Measurements from ENCODE around the gene SBNO2. TPM values are rescaled to one million over a fixed set of nuclear protein-coding genes. Genes with fewer than 3 reads are reported as not detected.
A peak's percentile ranks its signal among the peaks of the same experiment; 100 is the strongest.

The SBNO2 gene
- total RNA-seq (100 to 1,000 TPM in 3 of 5 experiments, 10 to 100 TPM in 2; 88.6 to 137 (median 104) TPM), polyA plus RNA-seq (1 to 10 TPM; 1.7 to 2.6 TPM), total RNA-seq (129 reads per million, percentile 88 among the genes with 10 or more reads in this experiment)

- intact Hi-C loops (cut with micrococcal nuclease) = loop anchor here (1.0 to 5.0 kb wide), 6 partner anchors 15 to 492 kb away; partner anchors contain the start of gene STK11 (in 1 of the 2)
- H3K27ac ChIP-seq (ENCODE audit: low read depth, low read length) = peak within 1 kb of the TSS; percentile 87
- ChIA-PET CTCF (no interaction called here), POLR2A (interaction anchor here (0.5 to 2.5 kb wide), 10 partner anchors 19 to 156 kb away, joined by 3 to 14 read pairs (median 4); partner anchors contain the start of gene CIRBP)
- peaks cover 0 to 2% (median 0%) of the 10 kb centered on the region in 5 donors for H3K27me3 Mint-ChIP-seq
- H3K27me3 ChIP-seq (ENCODE audit: control insufficient read depth in 2 of 2, insufficient read depth in 2 of 2, low read length in 2 of 2) = no peaks in the 10 kb centered on the region
- H3K36me3 Mint-ChIP-seq = peaks cover 6 to 9% (median 7%) of the 10 kb centered on the region in 5 donors
- peak; percentile 96 for ATAC-seq
- H3K4me3 ChIP-seq (ENCODE audit: low read length) = peak within 1 kb of the TSS; percentile 77
- H3K36me3 ChIP-seq (ENCODE audit: control insufficient read depth in 2 of 3, insufficient read depth in 3 of 3, low read length in 3 of 3) = peaks cover 0 to 12% (median 0%) of the 10 kb centered on the region in 3 experiments
- peaks cover 3 to 17% of the 10 kb centered on the region in 2 donors for H3K4me1 ChIP-seq (ENCODE audit: control insufficient read depth in 2 of 2, insufficient read depth in 2 of 2, low read length in 2 of 2)
- peak within 1 kb of the TSS; percentile 89 to 97 (median 94) for H3K27ac Mint-ChIP-seq
- peaks cover 0 to 3% (median 0%) of the 10 kb centered on the region in 11 donors for H3K9me3 Mint-ChIP-seq
- H3K4me1 Mint-ChIP-seq = peaks cover 16 to 43% (median 32%) of the 10 kb centered on the region in 7 donors
- peak within 1 kb of the TSS; percentile 80 to 94 (median 88) for H3K4me3 Mint-ChIP-seq
- DNase-seq = peak; percentile 74 to 98 (median 85)
- H3K9me3 ChIP-seq (ENCODE audit: control insufficient read depth in 2 of 3, low read length in 3 of 3) = no peaks in the 10 kb centered on the region
Observed at GRCh38 chr19:1173845-1174809, at the start of gene SBNO2. Gene SBNO2, minus strand, starts transcription at chr19:1174268. Its CDS starts 19,992 bp downstream, at chr19:1154276.

- H3K27ac ChIP-seq (ENCODE audit: low read depth, low read length) = no peak overlapping the region
- no peak overlapping the region for H3K4me3 ChIP-seq (ENCODE audit: low read length)
- no peaks in the 10 kb centered on the region for H3K4me1 ChIP-seq (ENCODE audit: control insufficient read depth in 2 of 2, insufficient read depth in 2 of 2, low read length in 2 of 2)
- DNase-seq (peak in 1 of 9 donors; percentile 27), ATAC-seq (peak; percentile 26)
- Mint-ChIP-seq H3K36me3 (peaks cover 0 to under 1% (median 0%) of the 10 kb centered on the region in 5 donors), H3K4me3 (no peak overlapping the region), H3K27ac (no peak overlapping the region), H3K4me1 (no peaks in the 10 kb centered on the region), H3K9me3 (no peaks in the 10 kb centered on the region), H3K27me3 (no peaks in the 10 kb centered on the region)
- H3K36me3 ChIP-seq (ENCODE audit: control insufficient read depth in 2 of 3, insufficient read depth in 3 of 3, low read length in 3 of 3) = peaks cover 0 to 86% (median 5%) of the 10 kb centered on the region in 3 experiments
- CTCF ChIA-PET = interaction anchor here (1.0 kb wide), 1 partner anchor 21 kb away, joined by 3 read pairs; no protein-coding TSS in a partner anchor
- H3K27me3 ChIP-seq (ENCODE audit: control insufficient read depth in 2 of 2, insufficient read depth in 2 of 2, low read length in 2 of 2) = no peaks in the 10 kb centered on the region
- intact Hi-C loops (cut with micrococcal nuclease) = no loop called here
- no peaks in the 10 kb centered on the region for H3K9me3 ChIP-seq (ENCODE audit: control insufficient read depth in 2 of 3, low read length in 3 of 3)
- POLR2A ChIA-PET = no interaction called here
Observed at GRCh38 chr19:1223018-1223855, 49.2 kb upstream of the SBNO2 start.

GRCh38 chr19:1222394-1222793 is 48.3 kb upstream of the SBNO2 start:
- no peaks in the 10 kb centered on the region for H3K4me1 ChIP-seq (ENCODE audit: control insufficient read depth in 2 of 2, insufficient read depth in 2 of 2, low read length in 2 of 2)
- H3K4me3 Mint-ChIP-seq = no peak overlapping the region
- H3K27me3 Mint-ChIP-seq = no peaks in the 10 kb centered on the region
- H3K4me1 Mint-ChIP-seq = no peaks in the 10 kb centered on the region
- H3K27me3 ChIP-seq (ENCODE audit: control insufficient read depth in 2 of 2, insufficient read depth in 2 of 2, low read length in 2 of 2) = no peaks in the 10 kb centered on the region
- H3K27ac Mint-ChIP-seq = no peak overlapping the region
- H3K36me3 ChIP-seq (ENCODE audit: control insufficient read depth in 2 of 3, insufficient read depth in 3 of 3, low read length in 3 of 3) = peaks cover 0 to 83% (median 5%) of the 10 kb centered on the region in 3 experiments
- H3K9me3 ChIP-seq (ENCODE audit: control insufficient read depth in 2 of 3, low read length in 3 of 3) = no peaks in the 10 kb centered on the region
- H3K27ac ChIP-seq (ENCODE audit: low read depth, low read length) = no peak overlapping the region
- no peak overlapping the region for H3K4me3 ChIP-seq (ENCODE audit: low read length)
- no peaks in the 10 kb centered on the region for H3K9me3 Mint-ChIP-seq
- POLR2A ChIA-PET = no interaction called here
- CTCF ChIA-PET = interaction anchor here (1.0 kb wide), 1 partner anchor 22 kb away, joined by 3 read pairs; no protein-coding TSS in a partner anchor
- intact Hi-C loops (cut with micrococcal nuclease) = no loop called here
- H3K36me3 Mint-ChIP-seq = peaks cover 0 to 1% (median 0%) of the 10 kb centered on the region in 5 donors
- ATAC-seq = no peak
- no peak for DNase-seq

GRCh38 chr19:1221904-1222255 is 47.8 kb upstream of the SBNO2 start:
- Histone ChIP-seq H3K4me3 (ENCODE audit: low read length) (no peak overlapping the region), H3K4me1 (ENCODE audit: control insufficient read depth in 2 of 2, insufficient read depth in 2 of 2, low read length in 2 of 2) (no peaks in the 10 kb centered on the region), H3K27me3 (ENCODE audit: control insufficient read depth in 2 of 2, insufficient read depth in 2 of 2, low read length in 2 of 2) (no peaks in the 10 kb centered on the region), H3K27ac (ENCODE audit: low read depth, low read length) (no peak overlapping the region), H3K9me3 (ENCODE audit: control insufficient read depth in 2 of 3, low read length in 3 of 3) (no peaks in the 10 kb centered on the region), H3K36me3 (ENCODE audit: control insufficient read depth in 2 of 3, insufficient read depth in 3 of 3, low read length in 3 of 3) (peaks cover 0 to 77% (median 5%) of the 10 kb centered on the region in 3 experiments)
- DNase-seq (no peak), ATAC-seq (no peak)
- Mint-ChIP-seq H3K4me3 (no peak overlapping the region), H3K36me3 (peaks cover 0 to 1% (median 0%) of the 10 kb centered on the region in 5 donors), H3K4me1 (peaks cover 0 to 4% (median 0%) of the 10 kb centered on the region in 7 donors), H3K27me3 (no peaks in the 10 kb centered on the region), H3K9me3 (no peaks in the 10 kb centered on the region), H3K27ac (no peak overlapping the region)
- ChIA-PET POLR2A (no interaction called here), CTCF (no interaction called here)
- intact Hi-C loops (cut with micrococcal nuclease) = no loop called here

- Histone ChIP-seq H3K4me3 (ENCODE audit: low read length) (no peak overlapping the region), H3K27me3 (ENCODE audit: control insufficient read depth in 2 of 2, insufficient read depth in 2 of 2, low read length in 2 of 2) (no peaks in the 10 kb centered on the region), H3K36me3 (ENCODE audit: control insufficient read depth in 2 of 3, insufficient read depth in 3 of 3, low read length in 3 of 3) (peaks cover 0 to 71% (median 5%) of the 10 kb centered on the region in 3 experiments), H3K27ac (ENCODE audit: low read depth, low read length) (no peak overlapping the region), H3K9me3 (ENCODE audit: control insufficient read depth in 2 of 3, low read length in 3 of 3) (no peaks in the 10 kb centered on the region), H3K4me1 (ENCODE audit: control insufficient read depth in 2 of 2, insufficient read depth in 2 of 2, low read length in 2 of 2) (no peaks in the 10 kb centered on the region)
- ATAC-seq = peak; percentile 33
- no peak for DNase-seq
- Mint-ChIP-seq H3K4me3 (no peak overlapping the region), H3K36me3 (peaks cover 0 to 1% (median 0%) of the 10 kb centered on the region in 5 donors), H3K4me1 (peaks cover 0 to 6% (median 0%) of the 10 kb centered on the region in 7 donors), H3K27ac (no peak overlapping the region), H3K27me3 (no peaks in the 10 kb centered on the region), H3K9me3 (no peaks in the 10 kb centered on the region)
- ChIA-PET POLR2A (interaction anchor here (1.1 kb wide), 1 partner anchor 48 kb away, joined by 3 read pairs; the partner anchor contains the start of gene CIRBP), CTCF (interaction anchor here (0.6 kb wide), 1 partner anchor 365 kb away, joined by 3 read pairs; no protein-coding TSS in a partner anchor)
- intact Hi-C loops (cut with micrococcal nuclease) = no loop called here
Observed at GRCh38 chr19:1220976-1221903, 47.2 kb upstream of the SBNO2 start.

Data from naive thymus-derived CD4-positive, alpha-beta T cell (primary cell).